NOMO-1 treated with dmso at 0.1 percent for 144 hours (cell line): ENCODE results near the gene ISOC2.

ENCODE experiments used
- DNase-seq: peaks from one replicate; lab custom pipeline; 2025; ENCODE audit not compliant: unreplicated experiment; lab: John Stamatoyannopoulos, UW

The ISOC2 gene

GRCh38 chr19:55490478-55491432 lies 29.3 kb upstream of the ISOC2 start:
- DNase-seq: no peak

- DNase-seq: no peak
Observed at GRCh38 chr19:55489711-55490477, 28.5 kb upstream of the ISOC2 start.

- DNase-seq: no peak
Observed at GRCh38 chr19:55488986-55489710, 27.7 kb upstream of the ISOC2 start.

DNA sequence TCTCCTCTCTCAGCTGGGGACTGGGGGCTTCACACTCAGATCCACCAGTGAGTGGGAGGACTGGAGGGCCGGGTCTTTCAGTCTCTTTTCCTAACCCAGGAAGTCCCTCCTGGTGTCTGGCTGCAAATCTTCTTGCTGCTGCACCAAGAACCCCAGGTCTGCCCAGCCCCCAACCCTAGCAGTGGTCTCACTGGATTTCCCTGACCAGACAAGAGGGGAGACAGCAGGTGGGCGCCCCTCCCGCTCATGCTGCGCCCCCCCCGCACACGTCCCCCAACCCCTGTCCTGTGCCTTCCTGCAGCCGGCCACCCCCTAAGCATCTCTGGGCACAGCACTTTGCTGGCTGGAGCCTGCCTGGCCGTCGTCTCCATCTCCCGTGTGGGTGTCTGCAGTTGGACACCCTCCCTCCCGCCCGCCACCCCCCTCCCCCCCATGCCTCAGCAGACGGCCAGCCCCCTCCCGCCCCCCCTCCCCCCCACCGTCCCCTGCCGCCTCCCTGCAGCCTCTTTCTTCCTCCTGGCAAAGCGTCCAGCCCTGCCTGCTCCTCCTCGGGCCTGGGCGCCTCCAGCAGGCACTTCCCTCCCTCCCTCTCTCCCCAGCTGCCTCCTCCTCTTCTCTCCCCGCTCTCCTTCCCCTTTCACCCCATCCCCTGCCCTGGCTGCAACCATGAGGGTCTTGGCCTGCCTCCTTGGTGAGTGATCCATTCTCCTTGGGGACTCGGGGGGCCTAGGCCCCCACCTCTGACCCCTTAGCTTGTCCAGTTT lies 26.7 kb upstream of the ISOC2 start, which contains the start of gene SSC5D:
Gene SSC5D (plus strand): TSS at position 513 of the 764 bp plus-strand sequence. CDS start 154 bp downstream, at position 667.
- no peak for DNase-seq

GRCh38 chr19:55486971-55487923 lies 25.8 kb upstream of the ISOC2 start:
- no peak for DNase-seq

- DNase-seq: no peak
Observed at GRCh38 chr19:55486043-55486970, 24.9 kb upstream of the ISOC2 start.

DNA sequence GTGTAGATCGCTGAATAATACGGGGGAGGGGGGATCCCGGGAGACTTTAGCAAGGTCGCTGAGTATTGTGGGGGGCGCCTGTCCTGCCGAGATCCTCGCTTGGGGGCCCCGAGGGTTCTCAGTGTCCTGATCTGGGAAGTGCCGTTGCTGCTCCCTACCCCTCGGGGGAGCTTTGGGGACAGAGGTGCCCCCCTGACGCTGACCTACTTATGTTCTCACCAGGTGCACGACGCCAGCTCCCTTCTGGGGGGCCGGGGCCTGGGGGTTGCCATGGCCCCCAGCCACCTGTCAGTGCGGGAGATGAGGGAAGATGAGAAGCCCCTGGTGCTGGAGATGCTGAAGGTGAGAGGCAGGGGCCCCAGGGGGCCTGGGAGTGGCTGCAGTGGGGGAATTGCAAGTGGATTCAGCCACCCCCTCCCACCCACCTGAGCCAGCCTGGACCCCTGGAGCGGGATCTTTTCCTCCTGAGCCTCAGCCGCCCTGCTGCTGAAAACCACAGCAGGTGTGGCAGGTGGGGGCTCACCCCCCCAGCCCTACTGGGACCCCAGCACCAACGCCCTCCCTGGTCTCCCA lies 24.1 kb upstream of the ISOC2 start:
- no peak for DNase-seq

GRCh38 chr19:55484593-55485438 lies 23.4 kb upstream of the ISOC2 start, which contains the start of gene NAT14:
NAT14 (plus strand) TSS chr19:55485188; CDS start chr19:55485709, 521 bp downstream.
- no peak for DNase-seq

DNA sequence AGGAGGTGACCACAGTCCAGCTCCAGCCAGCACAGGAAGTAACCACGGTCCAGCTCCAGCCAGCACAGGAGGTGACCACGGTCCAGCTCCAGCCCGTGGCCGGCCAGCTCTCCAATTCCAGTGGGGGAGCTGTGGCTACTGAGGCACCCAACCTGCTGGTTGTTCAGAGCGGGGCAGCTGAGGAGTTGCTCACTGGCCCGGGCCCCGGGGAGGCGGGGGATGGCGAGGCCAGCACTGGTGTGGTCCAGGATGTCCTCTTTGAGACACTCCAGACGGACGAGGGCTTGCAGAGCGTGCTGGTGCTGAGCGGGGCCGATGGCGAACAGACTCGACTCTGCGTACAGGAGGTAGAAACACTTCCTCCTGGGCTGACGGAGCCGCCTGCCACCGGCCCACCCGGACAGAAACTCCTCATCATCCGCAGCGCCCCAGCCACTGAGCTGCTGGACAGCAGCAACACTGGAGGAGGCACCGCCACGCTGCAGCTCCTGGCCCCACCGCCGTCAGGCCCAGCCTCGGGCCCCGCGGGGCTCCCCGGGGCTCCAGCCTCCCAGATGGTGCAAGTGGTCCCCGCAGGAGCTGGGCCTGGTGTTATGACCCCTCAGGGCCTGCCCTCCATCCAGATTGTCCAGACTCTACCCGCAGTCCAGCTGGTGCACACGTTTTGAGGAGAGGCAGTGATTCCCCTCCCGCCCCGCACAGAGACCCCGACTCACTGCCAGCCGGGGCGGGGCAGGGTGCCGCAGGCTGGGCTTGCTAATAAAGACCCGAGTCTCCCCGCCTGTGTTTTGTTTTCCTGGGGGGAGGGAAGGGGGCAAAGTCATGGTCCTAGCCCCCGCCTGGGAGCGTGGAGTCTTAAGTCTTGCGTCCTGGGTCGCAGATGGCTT lies 22.5 kb upstream of the ISOC2 start:
- no peak for DNase-seq

DNA sequence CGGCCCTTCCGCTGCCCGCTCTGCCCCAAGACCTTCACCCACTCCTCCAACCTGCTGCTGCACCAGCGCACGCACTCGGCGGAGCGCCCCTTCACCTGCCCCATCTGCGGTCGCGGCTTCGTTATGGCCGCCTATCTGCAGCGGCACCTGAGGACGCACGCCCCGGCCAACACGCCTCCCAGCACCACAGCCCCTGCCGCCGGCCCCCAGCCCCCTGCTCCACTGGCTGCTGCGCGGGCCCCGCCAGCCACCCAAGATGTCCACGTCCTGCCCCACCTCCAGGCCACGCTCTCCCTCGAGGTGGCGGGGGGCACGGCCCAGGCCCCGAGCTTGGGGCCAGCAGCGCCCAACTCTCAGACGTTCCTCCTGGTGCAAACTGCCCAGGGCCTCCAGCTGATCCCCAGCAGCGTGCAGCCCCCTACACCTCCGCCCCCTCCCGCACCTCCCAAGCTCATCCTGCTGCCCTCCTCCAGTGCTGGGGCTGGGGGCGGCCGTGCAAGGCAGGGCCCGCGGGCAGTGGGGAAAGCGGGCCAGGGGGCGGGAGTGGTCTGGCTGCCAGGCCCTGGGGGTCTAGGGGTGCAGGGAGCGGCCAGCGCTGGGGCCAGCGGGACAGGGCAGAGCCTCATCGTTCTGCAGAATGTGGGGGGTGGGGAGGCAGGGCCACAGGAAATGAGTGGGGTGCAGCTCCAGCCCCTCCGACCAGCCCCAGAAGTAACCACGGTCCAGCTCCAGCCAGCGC lies 21.7 kb upstream of the ISOC2 start:
- no peak for DNase-seq

DNA sequence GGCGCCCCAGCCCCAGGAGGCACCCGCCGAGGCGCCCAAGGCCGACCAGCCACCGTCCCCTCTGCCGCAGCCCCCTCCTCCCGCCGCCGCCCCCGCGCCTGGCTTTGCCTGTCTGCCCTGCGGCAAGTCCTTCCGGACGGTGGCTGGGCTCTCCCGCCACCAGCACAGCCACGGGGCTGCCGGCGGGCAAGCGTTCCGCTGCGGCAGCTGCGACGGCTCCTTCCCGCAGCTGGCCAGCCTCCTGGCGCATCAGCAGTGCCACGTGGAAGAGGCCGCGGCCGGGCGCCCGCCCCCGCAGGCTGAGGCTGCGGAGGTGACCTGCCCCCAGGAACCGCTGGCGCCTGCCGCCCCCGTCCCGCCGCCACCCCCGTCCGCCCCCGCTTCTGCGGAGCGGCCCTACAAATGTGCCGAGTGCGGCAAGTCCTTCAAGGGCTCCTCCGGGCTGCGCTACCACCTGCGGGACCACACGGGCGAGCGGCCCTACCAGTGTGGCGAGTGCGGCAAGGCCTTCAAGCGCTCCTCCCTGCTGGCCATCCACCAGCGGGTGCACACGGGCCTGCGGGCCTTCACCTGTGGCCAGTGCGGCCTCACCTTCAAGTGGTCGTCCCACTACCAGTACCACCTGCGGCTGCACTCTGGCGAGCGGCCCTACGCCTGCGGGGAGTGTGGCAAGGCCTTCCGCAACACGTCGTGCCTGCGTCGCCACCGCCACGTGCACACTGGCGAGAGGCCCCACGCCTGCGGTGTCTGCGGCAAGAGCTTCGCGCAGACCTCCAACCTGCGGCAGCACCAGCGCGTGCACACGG lies 20.9 kb upstream of the ISOC2 start:
- DNase-seq: no peak

GRCh38 chr19:55481794-55482155 lies 20.3 kb upstream of the ISOC2 start:
- no peak for DNase-seq

DNA sequence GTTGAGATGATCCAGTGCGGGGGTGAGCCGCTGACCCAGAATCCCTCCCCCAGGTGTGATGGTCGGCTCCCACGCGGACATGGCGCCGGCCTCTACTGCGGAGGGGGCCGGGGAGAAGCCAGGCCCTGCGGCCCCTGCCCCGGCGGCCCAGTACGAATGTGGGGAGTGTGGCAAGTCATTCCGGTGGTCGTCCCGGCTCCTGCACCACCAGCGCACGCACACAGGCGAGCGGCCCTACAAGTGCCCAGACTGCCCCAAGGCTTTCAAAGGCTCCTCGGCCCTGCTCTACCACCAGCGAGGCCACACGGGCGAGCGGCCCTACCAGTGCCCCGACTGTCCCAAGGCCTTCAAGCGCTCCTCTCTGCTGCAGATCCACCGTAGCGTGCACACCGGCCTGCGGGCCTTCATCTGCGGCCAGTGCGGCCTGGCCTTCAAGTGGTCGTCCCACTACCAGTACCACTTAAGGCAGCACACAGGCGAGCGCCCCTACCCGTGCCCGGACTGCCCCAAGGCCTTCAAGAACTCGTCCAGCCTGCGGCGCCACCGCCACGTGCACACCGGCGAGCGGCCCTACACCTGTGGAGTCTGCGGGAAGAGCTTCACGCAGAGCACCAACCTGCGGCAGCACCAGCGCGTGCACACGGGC lies 19.8 kb upstream of the ISOC2 start:
- DNase-seq: no peak
